GM13976 (cell line): ENCODE data around the gene CNOT4.

Experiments
- DNase-seq: peaks from one replicate; pipeline ENCODE4 v3.0.0; 2012; ENCODE audit warnings: low spot score
- CTCF ChIP-seq: IDR thresholded peaks from 2 replicates; pipeline ENCODE4 v1.5.1; 2012; ENCODE audit warnings: borderline replicate concordance, mild to moderate bottlenecking; ENCODE audit not compliant: insufficient read depth; ENCODE audit errors: extremely low read depth, missing control alignments, control extremely low read depth
- in situ Hi-C: fragments of 300-500 bp; cut with MboI; formaldehyde crosslinking; loops from one replicate; pipeline ENCODE4 v1.12.0; 2022; ENCODE audit warnings: low sequenced_read_pairs, mixed read lengths, inconsistent platforms; ENCODE audit not compliant: unreplicated experiment

The CNOT4 gene

DNA sequence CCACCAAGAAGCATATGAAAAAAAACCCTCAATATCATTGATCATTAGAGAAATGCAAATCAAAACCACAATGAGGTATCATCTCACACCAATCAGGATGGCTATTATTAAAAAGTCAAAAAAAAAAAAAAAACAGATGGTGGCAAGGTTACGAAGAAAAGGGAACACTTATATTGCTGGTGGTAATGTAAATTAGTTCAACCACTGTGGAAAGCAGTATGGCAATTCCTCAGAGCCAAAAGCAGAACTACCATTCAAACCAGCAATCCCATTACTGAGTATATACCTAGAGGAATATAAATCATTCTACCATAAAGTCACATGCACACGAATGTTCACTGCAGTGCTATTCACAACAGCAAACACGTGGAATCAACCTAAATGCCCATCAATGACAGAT is 46.0 kb downstream of the CNOT4 start:
- no peak for TF ChIP-seq CTCF
- no peak for DNase-seq
- in situ Hi-C loops = no loop called here

DNA sequence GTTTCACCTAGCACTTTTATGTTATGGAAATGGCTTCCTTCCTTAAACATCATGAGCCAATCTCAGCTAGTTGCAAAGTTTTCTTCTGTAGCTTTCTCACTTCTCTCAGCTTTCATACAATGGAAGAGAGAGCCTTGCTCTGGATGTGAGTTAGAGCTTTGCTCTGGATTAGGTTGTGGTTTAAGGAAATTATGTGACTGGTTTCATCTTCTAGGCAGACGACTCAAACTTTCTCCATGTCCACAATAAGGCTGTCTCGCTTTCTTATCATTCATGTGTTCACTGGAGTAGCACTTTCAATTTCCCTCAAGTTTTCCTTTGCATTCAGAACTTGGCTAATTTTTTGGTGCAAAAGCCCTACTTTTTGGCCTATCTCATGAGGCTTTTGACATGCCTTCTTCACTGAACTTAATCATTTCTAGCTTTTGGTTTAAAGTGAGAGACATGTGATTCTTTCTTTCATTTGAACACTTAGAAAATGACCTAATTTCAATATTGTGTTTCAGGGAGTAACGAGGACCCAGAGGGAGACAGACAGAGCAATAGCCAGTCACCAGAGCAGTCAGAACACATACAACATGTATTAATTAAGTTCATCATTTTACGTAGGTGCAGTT is 49.8 kb downstream of the CNOT4 start:
- in situ Hi-C loops = no loop called here
- DNase-seq = no peak
- no peak for TF ChIP-seq CTCF

GRCh38 chr7:135459076-135459475 is 50.8 kb downstream of the CNOT4 start:
- TF ChIP-seq CTCF = no peak
- in situ Hi-C loops = no loop called here
- DNase-seq = no peak

GRCh38 chr7:135454060-135454459 is 55.8 kb downstream of the CNOT4 start:
- no peak for TF ChIP-seq CTCF
- DNase-seq = no peak
- in situ Hi-C loops = no loop called here

DNA sequence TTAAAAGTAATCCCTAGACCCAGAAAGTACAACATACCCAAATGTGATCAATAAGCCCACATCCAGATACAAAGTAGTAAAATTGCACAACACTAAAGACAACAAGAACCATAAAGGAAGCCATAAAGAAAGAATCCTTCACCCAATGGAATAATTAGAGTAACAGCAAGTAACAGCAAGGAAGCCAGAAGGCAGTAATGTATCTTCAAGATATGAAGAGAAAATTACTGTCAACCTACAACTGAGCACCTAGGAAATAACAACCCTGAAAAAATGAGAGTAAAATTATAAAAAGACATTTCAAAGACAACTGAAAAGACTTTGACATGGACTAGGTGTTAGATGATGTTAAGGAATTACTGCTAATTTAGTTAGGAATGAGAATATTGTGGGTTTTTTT is 60.5 kb downstream of the CNOT4 start:
- in situ Hi-C loops = no loop called here
- no peak for TF ChIP-seq CTCF
- no peak for DNase-seq

DNA sequence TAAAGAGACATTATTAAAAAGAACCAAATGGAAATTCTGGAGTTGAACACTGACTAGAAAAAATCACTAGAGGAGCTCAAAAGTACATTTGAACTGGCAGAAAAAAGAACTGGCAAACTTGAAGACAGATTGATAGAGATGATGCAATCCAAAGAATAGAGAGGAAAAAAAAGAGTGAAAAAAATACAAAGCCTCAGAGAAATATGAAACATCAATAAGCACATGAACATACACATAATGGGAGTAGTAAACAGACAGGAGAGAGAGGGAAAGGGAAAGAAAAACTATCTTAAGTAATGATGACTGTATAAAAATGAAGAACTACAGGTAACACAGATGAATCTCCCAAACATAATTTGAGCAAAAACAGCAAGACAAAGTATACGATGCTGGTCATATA is 61.1 kb downstream of the CNOT4 start:
- in situ Hi-C loops = no loop called here
- TF ChIP-seq CTCF = no peak
- DNase-seq = no peak
